IPS-15b (cell line): ENCODE data around the gene NLK.
A peak's percentile ranks its signal among the peaks of the same experiment; 100 is the strongest.
"Not testable (repeated sequence)": the region's sequence is repeated elsewhere in the genome, so short reads cannot be mapped to it uniquely, and the experiment has no call there.

Experiments
- H3K27me3 ChIP-seq: one replicate; pipeline ENCODE4 v1.6.1; 2013; ENCODE audit warnings: low read length; ENCODE audit not compliant: control insufficient read depth, insufficient read depth
- H3K36me3 ChIP-seq: one replicate; pipeline ENCODE4 v1.6.1; 2013; ENCODE audit warnings: low read length; ENCODE audit not compliant: control insufficient read depth, insufficient read depth
- H3K4me1 ChIP-seq: one replicate; pipeline ENCODE4 v1.6.1; 2013; ENCODE audit warnings: mild to moderate bottlenecking, low read length; ENCODE audit not compliant: control insufficient read depth, insufficient read depth
- H3K4me3 ChIP-seq: one replicate; pipeline ENCODE4 v1.5.1; 2013; ENCODE audit warnings: low read depth, low read length
- H3K9ac ChIP-seq: one replicate; pipeline ENCODE4 v1.6.1; 2013; ENCODE audit warnings: low read depth, mild to moderate bottlenecking, low read length
- H3K9me3 ChIP-seq: one replicate; pipeline ENCODE4 v1.6.1; 2013; ENCODE audit warnings: mild to moderate bottlenecking, low read length; ENCODE audit not compliant: control insufficient read depth, insufficient read depth

NLK gene

GRCh38 chr17:28010406-28010805 is 32.1 kb upstream of the NLK start:
- no peak overlapping the region for H3K9ac ChIP-seq
- no peaks in the 10 kb centered on the region for H3K36me3 ChIP-seq
- no peaks in the 10 kb centered on the region for H3K4me1 ChIP-seq
- H3K4me3 ChIP-seq, result no peak overlapping the region
- H3K9me3 ChIP-seq, result no peaks in the 10 kb centered on the region
- H3K27me3 ChIP-seq, result no peaks in the 10 kb centered on the region

GRCh38 chr17:28018439-28019070 is 23.9 kb upstream of the NLK start:
- Histone ChIP-seq H3K4me3 (no peak overlapping the region), H3K9ac (no peak overlapping the region), H3K36me3 (no peaks in the 10 kb centered on the region), H3K4me1 (no peaks in the 10 kb centered on the region), H3K27me3 (no peaks in the 10 kb centered on the region), H3K9me3 (no peaks in the 10 kb centered on the region)

GRCh38 chr17:28020515-28020914 is 22.0 kb upstream of the NLK start:
- Histone ChIP-seq H3K9me3 (no peaks in the 10 kb centered on the region), H3K27me3 (no peaks in the 10 kb centered on the region), H3K36me3 (no peaks in the 10 kb centered on the region), H3K4me1 (no peaks in the 10 kb centered on the region), H3K9ac (no peak overlapping the region), H3K4me3 (no peak overlapping the region)

- Histone ChIP-seq H3K9ac (no peak overlapping the region), H3K4me3 (no peak overlapping the region), H3K4me1 (no peaks in the 10 kb centered on the region), H3K27me3 (no peaks in the 10 kb centered on the region), H3K36me3 (no peaks in the 10 kb centered on the region), H3K9me3 (no peaks in the 10 kb centered on the region)
Measured at GRCh38 chr17:28029044-28029443, 13.4 kb upstream of the NLK start.

GRCh38 chr17:28030386-28030785 is 12.1 kb upstream of the NLK start:
- Histone ChIP-seq H3K9ac (no peak overlapping the region), H3K36me3 (no peaks in the 10 kb centered on the region), H3K4me1 (no peaks in the 10 kb centered on the region), H3K27me3 (no peaks in the 10 kb centered on the region), H3K4me3 (no peak overlapping the region), H3K9me3 (no peaks in the 10 kb centered on the region)

GRCh38 chr17:28031174-28031573 is 11.3 kb upstream of the NLK start:
- H3K9me3 ChIP-seq, result no peaks in the 10 kb centered on the region
- H3K4me3 ChIP-seq, result no peak overlapping the region
- H3K27me3 ChIP-seq, result no peaks in the 10 kb centered on the region
- no peak overlapping the region for H3K9ac ChIP-seq
- H3K4me1 ChIP-seq, result no peaks in the 10 kb centered on the region
- H3K36me3 ChIP-seq, result no peaks in the 10 kb centered on the region

- H3K9me3 ChIP-seq, result no peaks in the 10 kb centered on the region
- no peaks in the 10 kb centered on the region for H3K36me3 ChIP-seq
- no peak overlapping the region for H3K4me3 ChIP-seq
- no peak overlapping the region for H3K9ac ChIP-seq
- no peaks in the 10 kb centered on the region for H3K4me1 ChIP-seq
- H3K27me3 ChIP-seq, result no peaks in the 10 kb centered on the region
Measured at GRCh38 chr17:28033972-28034714, 8.3 kb upstream of the NLK start.

GRCh38 chr17:28035452-28035851 is 7.0 kb upstream of the NLK start:
- not testable (repeated sequence) for H3K9me3 ChIP-seq, H3K4me1 ChIP-seq, H3K9ac ChIP-seq, H3K4me3 ChIP-seq, H3K36me3 ChIP-seq, H3K27me3 ChIP-seq

GRCh38 chr17:28035884-28036283 is 6.6 kb upstream of the NLK start:
- H3K4me3 ChIP-seq, H3K9ac ChIP-seq, H3K36me3 ChIP-seq, H3K4me1 ChIP-seq, H3K9me3 ChIP-seq, H3K27me3 ChIP-seq: not testable (repeated sequence)

GRCh38 chr17:28038802-28039201 is 3.7 kb upstream of the NLK start:
- Histone ChIP-seq H3K9ac (no peak overlapping the region), H3K4me1 (no peaks in the 10 kb centered on the region), H3K9me3 (no peaks in the 10 kb centered on the region), H3K27me3 (no peaks in the 10 kb centered on the region), H3K36me3 (no peaks in the 10 kb centered on the region), H3K4me3 (no peak overlapping the region)

- no peak overlapping the region for H3K9ac ChIP-seq
- no peaks in the 10 kb centered on the region for H3K9me3 ChIP-seq
- no peak overlapping the region for H3K4me3 ChIP-seq
- H3K27me3 ChIP-seq, result no peaks in the 10 kb centered on the region
- no peaks in the 10 kb centered on the region for H3K36me3 ChIP-seq
- peaks cover under 1% of the 10 kb centered on the region for H3K4me1 ChIP-seq
Measured at GRCh38 chr17:28039251-28039650, 3.2 kb upstream of the NLK start.

- Histone ChIP-seq H3K36me3 (no peaks in the 10 kb centered on the region), H3K4me1 (peaks cover 6% of the 10 kb centered on the region), H3K9me3 (no peaks in the 10 kb centered on the region), H3K9ac (no peak overlapping the region), H3K4me3 (peak overlapping the region; percentile 14), H3K27me3 (no peaks in the 10 kb centered on the region)
Measured at GRCh38 chr17:28040406-28040805, 2.1 kb upstream of the NLK start.
